RKO (cell line): ENCODE data around the gene ESPN.
A peak's percentile ranks its signal among the peaks of the same experiment; 100 is the strongest.
"Not testable (repeated sequence)": the region's sequence is repeated elsewhere in the genome, so short reads cannot be mapped to it uniquely, and the experiment has no call there.

Experiments used
- DNase-seq: peaks from one replicate; pipeline ENCODE4 v3.0.0-alpha.2; 2016; ENCODE audit warnings: low spot score

The ESPN gene, protein sequence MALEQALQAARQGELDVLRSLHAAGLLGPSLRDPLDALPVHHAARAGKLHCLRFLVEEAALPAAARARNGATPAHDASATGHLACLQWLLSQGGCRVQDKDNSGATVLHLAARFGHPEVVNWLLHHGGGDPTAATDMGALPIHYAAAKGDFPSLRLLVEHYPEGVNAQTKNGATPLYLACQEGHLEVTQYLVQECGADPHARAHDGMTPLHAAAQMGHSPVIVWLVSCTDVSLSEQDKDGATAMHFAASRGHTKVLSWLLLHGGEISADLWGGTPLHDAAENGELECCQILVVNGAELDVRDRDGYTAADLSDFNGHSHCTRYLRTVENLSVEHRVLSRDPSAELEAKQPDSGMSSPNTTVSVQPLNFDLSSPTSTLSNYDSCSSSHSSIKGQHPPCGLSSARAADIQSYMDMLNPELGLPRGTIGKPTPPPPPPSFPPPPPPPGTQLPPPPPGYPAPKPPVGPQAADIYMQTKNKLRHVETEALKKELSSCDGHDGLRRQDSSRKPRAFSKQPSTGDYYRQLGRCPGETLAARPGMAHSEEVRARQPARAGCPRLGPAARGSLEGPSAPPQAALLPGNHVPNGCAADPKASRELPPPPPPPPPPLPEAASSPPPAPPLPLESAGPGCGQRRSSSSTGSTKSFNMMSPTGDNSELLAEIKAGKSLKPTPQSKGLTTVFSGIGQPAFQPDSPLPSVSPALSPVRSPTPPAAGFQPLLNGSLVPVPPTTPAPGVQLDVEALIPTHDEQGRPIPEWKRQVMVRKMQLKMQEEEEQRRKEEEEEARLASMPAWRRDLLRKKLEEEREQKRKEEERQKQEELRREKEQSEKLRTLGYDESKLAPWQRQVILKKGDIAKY

GRCh38 chr1:6424619-6425593 is at the start of gene ESPN:
ESPN (plus strand) TSS chr1:6424776; CDS start chr1:6424956, 180 bp downstream.
- DNase-seq, result no peak

DNA sequence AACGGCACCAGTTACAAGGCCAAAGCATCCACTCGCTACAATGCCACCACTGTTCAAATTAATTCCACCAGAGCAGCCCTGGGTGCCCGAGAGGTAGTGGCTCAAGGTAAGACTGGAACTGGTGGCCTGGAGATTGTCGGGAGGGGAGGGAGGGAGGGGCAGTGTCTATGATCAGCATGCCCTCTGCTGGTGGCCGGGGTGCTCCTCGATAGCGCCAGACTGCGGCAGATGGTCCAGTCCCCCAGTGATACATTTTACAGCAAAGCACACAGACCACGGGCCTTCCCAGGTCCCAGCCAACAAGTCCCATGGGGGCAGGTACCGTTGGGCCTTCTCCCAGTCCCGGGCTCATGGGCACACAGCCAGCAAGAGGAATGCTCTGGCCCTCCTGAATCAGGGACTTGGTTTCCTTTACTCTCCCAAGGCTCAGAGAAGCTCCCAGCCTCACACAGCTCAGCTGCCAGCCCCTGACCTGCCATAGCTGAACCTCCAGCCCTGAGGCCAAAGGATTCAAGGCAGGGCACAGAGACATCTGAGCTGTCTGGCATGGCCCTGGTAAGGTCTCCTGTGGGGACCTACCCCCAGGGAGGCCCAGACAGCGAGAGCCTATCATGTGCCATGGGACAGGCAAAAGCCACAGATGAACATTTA is 46.4 kb upstream of the ESPN start:
- no peak for DNase-seq

- DNase-seq, result no peak
These were observed 44.5 kb upstream of the ESPN start for GRCh38 chr1:6380037-6380436.

GRCh38 chr1:6384135-6384534 is 40.4 kb upstream of the ESPN start:
- no peak for DNase-seq

DNA sequence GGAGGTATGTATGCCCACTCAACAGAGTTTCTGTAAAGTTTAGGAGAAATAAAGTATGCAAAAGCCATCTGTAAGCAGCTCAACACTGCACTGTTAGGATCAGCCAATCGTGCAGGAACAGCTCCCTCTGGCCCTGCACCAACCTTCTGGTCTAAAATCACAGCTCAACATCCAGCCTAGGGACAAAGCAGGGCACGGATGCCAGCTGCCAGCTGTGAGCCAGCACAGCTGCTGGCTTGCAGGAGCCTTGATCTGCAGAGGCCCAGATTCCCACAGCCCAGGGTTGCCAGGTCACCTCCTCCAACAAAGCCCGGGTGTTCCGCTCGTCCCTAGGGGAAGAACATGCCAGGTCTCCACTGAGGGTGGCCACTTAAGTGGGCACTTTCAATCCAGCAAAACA is 39.6 kb upstream of the ESPN start:
- DNase-seq, result no peak

- DNase-seq, result peak; percentile 66
These were observed 38.9 kb upstream of the ESPN start for GRCh38 chr1:6385488-6386191.

DNA sequence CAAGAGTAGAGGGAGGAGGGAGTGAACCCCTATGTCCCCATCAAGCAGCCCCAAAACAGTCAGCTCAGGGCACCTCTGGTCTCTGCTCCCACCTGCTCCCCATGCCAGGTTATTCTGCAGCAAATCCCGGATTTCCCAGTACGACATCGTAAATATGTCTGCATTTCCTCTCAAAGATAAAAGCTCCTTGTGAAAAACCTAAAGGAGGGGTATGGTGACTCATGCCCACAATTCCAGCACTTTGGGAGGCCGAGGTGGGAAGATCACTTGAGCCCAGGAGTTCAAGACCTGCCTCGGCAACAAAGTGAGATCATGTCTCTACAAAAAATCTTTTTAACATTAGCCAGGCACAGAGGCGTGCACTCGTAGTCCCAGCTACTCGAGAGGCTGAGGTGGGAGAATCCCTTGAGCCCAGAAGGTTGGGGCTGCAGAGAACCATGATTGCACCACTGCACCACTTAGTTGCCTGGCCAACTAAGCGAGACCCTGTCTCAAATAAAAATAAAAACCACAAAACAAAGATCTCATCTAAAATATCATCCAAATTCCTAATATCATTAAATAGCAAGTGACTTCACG is 38.1 kb upstream of the ESPN start:
- DNase-seq, result no peak

DNA sequence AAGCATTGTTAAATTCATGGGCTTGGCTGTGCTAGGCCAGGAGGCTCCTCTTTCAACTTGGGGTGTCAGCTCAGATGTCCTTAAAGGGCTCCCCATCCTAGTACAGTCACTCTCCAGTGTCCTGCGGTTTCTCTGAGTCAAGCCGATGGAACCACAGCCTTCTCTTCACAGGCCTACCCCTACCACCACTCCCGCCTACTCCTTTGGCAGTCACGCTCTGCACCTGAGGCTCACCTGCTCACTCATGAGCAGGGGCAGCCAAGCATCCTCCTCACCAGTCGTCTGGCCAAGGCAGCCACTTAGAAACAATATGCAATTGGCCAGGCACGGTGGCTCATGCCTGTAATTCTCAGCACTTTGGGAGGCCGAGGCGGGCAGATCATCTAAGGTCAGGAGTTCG is 34.6 kb upstream of the ESPN start:
- no peak for DNase-seq

GRCh38 chr1:6391951-6392808 is 32.4 kb upstream of the ESPN start:
- peak; percentile 55 for DNase-seq

DNA sequence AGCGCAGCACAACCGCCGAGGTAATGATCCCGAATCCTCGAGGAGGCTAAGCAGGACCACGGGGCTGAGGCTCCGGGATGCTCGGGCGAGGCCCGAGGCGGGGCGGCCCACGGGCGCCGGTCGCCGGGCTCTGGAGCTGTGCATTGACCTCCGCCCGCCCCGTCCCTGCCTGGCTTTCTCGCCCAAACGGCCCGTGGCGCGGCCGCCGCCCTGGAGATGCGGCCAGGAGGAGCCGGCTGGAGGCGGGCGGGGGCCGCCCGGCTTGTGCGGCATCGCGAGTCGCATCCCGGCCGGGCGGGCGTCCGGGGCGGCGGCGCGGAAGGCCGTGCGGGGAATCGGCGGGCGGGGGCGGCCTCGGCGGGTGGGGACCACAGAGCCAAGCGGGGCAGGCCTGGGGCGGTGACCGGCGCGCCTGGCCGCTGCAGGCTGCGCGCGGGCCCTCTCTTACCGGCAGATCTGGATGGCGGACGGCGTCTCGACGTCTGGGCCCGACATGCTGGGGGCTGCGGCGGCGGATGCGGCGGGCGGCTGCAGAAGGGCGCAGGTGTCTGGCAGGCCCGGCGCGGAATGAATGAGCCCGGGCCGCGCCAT is 31.7 kb upstream of the ESPN start:
- DNase-seq, result no peak

DNA sequence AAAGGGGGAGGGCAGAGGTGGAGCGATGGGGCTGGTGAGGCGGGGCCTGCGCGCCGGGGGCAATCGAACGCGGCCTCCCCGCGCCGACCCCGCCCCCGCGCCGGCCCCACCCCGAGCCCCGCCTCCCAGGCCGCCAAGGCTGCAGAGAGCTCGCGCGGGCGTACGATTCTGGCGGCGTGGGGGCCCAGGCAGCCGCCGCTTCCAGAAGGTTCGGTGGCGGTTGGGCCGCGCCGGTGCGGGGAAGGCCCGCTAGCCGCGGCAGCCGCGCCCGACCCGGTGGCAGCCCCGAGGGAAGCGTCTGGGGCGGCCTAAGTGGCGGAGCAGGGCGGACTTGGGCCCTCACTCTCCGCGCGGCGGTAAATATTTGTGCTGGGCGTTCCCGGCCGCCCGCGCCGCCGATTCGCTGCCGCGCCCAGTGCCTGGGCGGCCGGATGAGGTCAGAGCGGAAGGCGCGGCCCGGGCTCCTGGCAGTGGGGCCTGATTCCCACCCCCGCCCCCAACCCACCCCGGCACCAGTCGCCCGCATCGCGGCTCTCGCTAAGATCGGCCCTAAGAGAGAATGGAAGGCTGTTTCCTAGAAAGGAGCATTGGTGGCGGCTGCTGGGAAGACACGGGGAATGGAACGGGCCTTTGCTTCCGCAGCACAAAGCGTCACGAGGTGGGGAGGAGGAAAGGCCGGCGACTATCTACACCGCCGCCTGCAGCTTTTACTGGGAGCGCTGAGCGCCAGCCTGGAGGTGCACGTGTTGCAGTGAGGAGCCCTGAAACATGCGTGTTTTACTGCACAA is 31.0 kb upstream of the ESPN start, which contains the start of gene ACOT7:
Gene ACOT7 (minus strand): TSS at position 368 of the 788 bp plus-strand sequence. CDS start 368 bp downstream, outside the sequence.
- DNase-seq, result peak; percentile 89

- DNase-seq, result not testable (repeated sequence)
These were observed 29.4 kb upstream of the ESPN start for GRCh38 chr1:6395130-6395529.

- not testable (repeated sequence) for DNase-seq
These were observed 28.8 kb upstream of the ESPN start for GRCh38 chr1:6395781-6396244.

- no peak for DNase-seq
These were observed 27.6 kb upstream of the ESPN start for GRCh38 chr1:6396998-6397397.

- no peak for DNase-seq
These were observed 26.6 kb upstream of the ESPN start for GRCh38 chr1:6397844-6398441.

GRCh38 chr1:6399294-6399693 is 25.3 kb upstream of the ESPN start:
- DNase-seq, result no peak

- DNase-seq, result no peak
These were observed 22.9 kb upstream of the ESPN start for GRCh38 chr1:6401673-6402072.
